Lung microvascular endothelial cell (primary cell): ENCODE results near the gene ZMYM3. TPM values are rescaled to one million over a fixed set of nuclear protein-coding genes. Genes with fewer than 3 reads are reported as not detected.
"Not testable (repeated sequence)": the region's sequence is repeated elsewhere in the genome, so short reads cannot be mapped to it uniquely, and the experiment has no call there.

Source experiments
- DNase-seq, 2 donors: peaks; one replicate each; pipeline versions ENCODE4 v3.0.0 to v3.0.0-alpha.2; 2010; ENCODE audit warnings: low read depth in 2 of 2
- total RNA-seq: library from RNA; depleted of rRNA; stranded (reverse); fragments of >200 nt; gene quantifications from 2 replicates; pipeline ENCODE4 v1.2.1, GENCODE V29; 2014

ZMYM3 gene
- total RNA-seq = 7.9 and 8.5 TPM in 2 replicates

DNA sequence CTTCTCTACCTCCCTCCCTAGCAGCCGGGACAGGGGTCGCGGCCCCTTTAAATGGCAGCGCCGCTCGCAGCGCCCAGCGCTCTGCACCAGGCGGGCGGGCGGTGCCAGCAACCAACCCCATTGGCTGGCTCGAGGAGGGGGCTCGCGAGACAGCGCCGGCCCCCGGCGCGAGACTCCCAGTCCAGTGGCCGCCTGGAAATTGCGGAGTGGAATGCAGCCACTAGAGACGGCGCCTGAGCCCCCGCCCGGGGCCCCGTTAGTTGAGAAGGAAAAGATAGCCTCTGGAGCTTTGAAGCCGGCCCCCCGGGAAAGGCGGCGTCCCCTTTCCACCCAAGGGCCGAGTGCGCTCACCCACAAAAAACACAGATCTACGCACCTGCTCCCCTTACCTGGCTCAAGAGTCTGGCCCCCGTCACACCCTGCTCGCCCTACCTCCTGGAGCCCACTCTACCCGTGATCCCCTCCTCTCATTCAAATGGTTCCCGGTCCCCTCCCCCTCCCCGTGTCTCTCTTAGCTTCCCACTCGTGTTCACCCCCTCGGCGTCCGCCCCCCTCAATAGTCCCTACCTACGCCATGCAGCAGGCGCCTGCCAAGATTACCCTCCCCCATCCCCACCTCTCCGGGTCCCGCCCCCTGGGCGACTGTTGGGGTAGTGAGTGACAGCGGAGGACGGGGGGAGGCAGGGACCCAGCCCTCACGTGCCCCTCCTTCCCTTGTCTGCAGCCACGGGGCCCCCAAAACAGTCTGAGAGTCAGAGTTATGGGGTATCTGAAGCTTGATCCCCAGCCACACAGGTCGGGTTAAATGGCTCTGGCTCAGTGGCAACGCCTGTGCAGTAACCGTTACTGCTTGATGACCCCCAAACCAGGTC is at the start of gene ZMYM3:
ZMYM3 (minus strand) TSS at position 49 of the 872 bp plus-strand sequence. CDS start 885 bp downstream, outside the sequence.
- DNase-seq = peak; percentile 87 to 89

DNA sequence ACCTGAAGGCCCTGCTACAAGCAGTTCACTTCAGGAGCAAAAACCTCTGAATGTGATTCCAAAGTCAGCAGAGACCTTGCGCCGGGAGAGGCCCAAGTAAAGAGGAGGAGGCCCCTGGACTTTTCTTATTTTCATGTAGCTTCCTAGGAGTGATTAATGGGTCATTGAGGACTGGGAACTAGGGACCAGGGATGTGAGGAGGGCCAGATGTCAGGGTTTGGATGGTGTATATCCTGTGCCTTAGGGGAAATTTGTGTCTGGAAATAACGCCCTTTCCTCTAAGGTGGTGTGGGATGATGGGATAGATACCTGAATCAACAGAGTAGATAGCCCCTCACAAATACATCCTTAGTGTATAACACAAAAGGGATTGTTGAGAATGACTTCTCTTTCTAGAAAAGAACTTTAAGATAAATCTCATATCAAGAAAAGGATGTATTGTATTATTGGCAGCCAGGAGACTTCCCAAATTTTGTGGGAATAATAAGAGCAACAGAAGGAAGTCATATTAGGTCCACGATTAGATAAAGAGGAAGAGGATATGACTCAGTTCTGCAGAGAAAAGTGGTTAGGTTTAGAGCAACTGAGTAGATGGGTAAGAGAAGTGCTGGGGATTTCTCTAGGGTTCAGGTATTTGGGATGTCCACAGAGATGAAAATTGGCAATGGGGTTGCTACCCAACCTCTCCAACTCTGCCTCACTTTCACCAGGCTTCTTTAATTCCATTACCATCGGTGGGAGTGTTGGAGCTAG is 48.7 kb upstream of the ZMYM3 start:
- DNase-seq = peak in 1 of 2 donors; percentile 51

DNA sequence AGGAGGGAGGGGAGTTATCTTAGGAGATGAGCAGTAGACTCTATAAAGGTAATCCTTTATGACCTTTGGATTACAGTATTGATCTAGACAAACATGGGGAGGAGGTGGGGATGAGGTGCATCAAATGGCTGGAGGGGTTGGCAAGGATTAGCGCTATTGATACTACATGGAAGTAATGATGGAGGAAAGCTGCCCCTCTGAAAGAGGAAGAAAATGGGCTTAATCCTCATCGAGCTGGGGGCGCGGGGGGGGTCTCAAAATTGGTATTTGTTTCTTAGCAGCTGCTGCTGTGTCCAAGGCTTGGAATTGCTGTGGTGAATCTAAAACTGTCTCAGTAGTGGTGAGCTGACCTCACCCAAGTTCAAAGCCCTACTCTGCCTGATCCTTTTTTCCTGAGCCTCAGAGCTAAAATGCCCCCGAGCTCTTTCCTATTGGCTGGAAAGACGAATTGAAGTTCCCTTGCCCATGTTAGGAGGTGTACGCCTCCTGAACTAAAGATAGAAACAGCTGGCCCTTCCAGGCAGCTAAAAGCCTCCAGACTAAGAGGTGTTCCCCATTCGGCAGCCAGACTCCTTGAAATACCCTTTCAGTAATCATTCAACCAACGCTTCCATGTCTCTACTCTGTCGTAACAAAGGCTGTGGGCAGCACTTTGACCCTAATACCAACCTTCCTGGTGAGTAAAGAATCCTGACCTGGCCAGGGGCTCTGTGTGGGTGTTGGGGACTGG is 47.4 kb upstream of the ZMYM3 start, which contains the start of gene ITGB1BP2:
ITGB1BP2 (plus strand) TSS at position 556 of the 730 bp plus-strand sequence; CDS start at position 613, 57 bp downstream.
- DNase-seq = no peak

DNA sequence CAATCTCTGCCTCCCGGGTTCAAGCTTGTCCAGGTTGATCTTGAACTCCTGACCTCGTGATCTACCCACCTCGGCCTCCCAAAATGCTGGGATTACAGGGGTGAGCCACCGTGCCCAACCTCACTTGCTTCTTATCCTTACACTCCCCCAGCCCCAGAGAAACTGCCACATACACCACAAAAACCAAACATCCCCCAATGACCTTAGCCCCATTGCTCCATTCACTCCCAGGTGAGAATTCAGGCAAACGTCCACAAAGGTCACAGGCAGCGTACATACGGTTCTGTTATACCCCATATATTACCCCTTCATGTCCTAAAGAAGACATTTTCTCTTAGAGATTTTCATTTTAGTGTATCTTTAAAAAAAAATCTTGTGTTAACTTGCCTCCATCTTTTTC is 46.6 kb upstream of the ZMYM3 start:
- DNase-seq = not testable (repeated sequence)

DNA sequence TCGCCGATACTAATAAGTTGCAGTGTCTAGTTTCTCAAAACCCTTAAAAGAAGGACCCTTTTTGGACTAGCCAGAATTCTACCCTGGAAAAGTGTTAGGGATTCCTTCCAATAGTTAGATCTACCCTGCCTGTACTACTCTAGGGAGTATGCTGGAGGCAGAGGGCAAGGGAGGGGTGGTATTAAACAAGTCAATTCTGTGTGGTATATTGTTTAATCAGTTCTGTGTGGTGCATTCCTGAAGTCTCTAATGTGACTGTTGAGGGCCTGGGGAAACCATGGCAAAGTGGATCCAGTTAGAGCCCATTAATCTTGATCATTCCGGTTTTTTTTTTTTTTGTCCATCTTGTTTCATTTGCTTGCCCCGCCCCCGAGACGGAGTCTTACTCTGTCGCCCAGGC is 46.1 kb upstream of the ZMYM3 start:
- DNase-seq = not testable (repeated sequence)

DNA sequence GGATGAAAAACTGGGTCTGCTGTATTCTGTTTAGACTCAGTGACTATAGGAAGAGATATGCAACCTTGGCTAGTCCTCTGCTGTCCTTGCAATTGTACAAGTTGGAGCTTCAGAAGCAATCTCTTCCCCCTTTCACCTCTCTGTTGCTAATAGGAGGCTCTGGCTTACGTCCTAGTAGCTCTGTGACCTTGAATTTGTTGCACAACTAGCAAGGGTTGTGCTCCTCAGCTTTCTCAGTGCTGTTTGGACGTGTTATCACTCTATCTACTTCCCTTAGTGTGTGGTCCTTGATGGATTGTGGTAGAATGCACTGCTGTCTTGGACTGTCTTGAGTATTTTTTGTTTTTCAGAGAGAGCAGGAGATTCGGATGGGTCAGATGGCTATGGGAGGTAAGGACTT is 44.2 kb upstream of the ZMYM3 start:
- DNase-seq = no peak

DNA sequence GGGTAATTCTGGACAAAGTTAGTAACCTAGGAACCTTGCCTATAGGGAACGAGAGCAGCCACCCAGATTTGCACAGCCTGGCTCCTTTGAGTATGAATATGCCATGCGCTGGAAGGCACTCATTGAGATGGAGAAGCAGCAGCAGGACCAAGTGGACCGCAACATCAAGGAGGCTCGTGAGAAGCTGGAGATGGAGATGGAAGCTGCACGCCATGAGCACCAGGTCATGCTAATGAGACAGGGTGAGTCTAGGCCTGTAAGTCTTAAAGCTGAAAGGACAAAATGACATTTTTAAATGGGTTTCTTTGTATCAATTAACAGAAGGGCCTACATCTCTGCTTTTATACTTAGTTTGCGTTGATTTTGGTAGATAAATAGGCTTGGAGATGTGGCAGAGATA is 42.9 kb upstream of the ZMYM3 start:
- DNase-seq = no peak

DNA sequence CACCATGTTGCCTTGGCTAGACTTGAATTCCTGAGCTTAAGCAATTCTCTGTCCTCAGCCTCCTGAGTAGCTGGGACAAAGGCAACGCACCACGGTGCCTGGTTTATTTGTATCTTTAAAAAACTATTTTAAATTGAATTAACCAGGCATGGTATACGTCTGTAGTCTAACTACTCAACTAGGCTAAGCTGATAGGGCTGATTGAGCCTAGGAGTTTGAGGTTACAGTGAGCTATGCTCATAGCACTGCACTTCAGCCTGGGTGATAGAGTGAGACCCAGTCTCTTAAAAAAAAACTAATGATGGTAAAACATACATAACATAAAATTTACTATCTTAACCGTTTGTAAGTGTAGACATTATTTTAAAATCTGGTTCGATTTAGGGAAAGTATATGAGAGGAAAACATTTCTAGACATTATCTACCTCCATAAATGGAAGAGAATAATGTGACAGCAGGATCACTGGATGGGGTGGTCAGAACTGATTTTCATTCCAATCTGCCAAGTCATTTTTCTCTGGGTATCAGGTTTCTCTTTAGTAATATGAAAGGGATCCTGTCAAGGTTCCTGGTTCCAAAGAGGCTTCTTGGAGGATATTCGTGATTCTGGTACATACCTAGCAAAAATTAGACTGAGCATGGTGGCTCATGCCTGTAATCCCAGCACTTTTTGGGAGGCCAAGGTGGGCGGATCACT is 38.9 kb upstream of the ZMYM3 start:
- no peak for DNase-seq

DNA sequence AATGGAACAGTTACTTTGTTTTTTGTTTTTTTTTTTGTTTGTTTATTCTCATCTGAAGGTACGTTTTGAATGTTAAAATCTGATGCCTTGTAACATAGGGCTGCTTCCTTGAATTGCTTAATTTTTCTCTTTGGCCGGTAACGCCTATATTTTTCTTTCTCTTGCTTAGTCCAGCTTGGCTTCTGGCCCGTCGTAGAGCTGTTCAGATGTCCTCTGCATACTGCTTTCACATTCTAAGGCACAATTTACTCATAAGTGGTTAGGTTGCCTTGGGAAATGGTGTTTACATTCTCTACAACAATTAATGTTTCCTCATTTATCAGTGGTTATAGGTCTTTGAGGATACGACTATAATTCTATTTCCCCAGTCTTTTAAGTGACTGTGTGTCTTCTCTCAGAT is 37.4 kb upstream of the ZMYM3 start:
- DNase-seq = no peak

DNA sequence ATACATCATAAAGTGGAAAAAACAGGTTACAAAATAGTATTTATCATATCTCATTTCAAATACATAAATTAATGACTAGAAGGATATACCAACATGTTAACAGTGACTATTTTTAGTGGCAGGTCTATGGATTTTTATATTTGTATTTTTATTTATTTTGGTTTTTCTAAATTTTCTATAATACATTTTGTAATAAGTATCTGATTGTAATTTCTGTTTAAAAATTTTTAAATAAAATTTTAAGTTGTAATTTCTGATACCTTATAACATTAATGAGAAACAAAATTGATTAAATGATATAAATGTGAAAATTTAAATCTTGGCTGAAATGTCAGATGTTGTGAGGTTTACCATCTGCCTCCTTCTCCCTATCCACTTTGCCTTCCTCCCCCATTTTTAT is 32.0 kb upstream of the ZMYM3 start:
- DNase-seq = no peak

DNA sequence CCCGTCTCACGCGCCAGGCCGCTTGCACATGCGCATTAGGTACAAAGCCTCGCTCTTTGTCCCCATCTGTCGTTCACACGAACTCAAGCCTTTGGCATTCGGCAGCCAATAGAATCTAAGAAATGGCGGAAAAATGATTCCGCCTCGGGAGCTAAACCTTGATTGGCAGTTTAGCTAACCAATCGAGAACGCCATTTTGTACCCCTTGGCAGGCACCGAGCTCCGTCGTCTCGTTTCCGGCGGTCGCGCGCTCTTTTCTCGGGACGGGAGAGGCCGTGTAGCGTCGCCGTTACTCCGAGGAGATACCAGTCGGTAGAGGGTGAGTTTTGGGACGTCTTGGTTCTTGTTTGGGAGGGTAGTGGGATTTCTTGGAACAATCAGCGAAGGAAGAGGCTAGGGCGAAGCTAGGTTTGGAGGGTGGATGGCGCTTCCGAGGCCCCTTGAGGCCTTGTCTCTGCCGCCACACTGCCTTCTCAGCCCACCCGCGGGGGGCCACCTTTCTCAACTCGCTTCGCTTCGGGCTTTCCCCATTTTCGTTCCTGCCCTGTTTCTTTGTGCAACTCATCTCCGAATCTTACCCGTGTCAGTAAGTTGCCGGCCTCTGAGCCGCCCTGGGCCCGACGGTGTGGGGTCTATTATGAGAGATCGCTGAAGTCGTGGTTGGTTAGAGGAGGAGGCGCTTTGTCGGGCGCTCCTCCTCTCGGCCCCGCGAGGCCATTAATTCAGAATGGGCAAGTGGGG is 29.6 kb upstream of the ZMYM3 start, which contains the start of gene NONO:
NONO (plus strand) TSS at position 233 of the 741 bp plus-strand sequence. CDS start 7,003 bp downstream, outside the sequence.
- DNase-seq = peak; percentile 98

DNA sequence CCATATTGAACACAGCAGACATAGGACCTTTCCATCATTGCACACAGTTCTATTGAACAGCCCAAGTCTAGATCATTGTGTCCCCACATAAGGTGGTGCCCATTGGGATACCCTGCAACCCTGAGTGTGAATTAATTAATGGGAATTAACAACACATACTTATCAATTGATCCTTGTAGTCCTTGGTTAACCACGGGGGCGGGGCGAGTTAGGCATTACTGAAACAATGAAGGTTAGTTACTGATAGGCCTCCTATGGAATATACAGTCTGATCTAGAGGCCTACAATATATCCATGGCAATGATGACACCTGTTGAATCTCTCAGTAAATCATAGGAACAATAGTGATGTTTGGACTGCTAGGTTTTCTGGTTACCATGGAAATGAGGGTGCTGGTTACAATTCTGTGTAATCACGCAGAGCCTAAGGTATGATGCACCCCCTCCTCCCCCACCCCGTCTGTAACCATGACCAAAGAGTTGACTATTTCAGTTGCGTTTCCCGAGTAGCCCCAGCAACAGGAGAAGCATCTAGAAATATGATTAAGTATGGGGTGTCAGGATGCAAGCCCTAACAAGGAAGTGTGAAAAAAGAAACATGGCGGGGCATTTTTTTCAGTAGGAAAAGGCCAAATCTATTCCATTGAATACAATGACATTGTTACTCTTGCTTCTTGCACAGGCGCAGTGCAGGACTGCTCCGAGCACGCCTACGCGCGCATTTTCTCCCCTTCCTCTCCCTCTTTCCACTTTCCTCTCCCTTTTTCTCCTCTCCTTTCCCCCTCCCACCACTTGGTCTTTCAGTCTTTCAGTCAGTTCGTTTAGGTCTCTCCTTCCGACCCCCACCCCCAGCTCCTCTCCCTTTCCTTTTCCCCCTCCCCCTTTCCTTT is 28.8 kb upstream of the ZMYM3 start:
- DNase-seq = peak; percentile 52 to 56

DNA sequence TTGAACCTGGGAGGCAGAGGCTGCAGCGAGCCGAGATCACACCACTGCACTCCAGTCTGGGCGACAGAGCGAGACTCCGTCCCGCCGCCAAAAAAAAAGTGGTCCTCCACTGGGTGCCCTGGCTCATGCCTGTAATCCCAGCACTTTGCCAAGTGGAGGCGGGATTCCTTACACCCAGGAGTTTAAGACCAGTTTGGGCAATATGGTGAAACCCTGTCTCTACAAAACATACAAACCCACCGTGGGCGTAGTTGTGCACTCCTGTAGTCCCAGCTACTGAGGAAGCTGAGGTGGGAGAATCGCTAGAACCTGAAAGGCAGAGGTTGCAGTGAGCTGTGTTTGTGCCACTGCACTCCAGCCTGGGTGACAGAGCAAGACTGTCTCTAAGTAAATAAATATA is 27.4 kb upstream of the ZMYM3 start:
- DNase-seq = not testable (repeated sequence)

DNA sequence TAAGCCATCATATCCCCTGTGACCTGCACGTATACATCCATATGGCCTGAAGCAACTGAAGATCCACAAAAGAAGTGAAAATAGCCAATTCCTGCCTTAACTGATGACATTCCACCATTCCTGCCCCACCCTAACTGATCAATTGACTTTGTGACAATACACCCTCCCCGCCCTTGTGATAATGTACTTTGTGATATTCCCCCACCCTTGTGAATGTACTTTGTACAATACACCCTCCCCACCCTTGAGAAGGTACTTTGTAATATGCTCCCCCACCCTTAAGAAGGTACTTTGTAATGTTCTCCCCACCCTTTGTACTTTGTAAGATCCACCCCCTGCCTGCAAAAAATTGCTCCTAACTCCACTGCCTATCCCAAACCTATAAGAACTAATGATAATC is 18.4 kb upstream of the ZMYM3 start:
- DNase-seq = not testable (repeated sequence)

DNA sequence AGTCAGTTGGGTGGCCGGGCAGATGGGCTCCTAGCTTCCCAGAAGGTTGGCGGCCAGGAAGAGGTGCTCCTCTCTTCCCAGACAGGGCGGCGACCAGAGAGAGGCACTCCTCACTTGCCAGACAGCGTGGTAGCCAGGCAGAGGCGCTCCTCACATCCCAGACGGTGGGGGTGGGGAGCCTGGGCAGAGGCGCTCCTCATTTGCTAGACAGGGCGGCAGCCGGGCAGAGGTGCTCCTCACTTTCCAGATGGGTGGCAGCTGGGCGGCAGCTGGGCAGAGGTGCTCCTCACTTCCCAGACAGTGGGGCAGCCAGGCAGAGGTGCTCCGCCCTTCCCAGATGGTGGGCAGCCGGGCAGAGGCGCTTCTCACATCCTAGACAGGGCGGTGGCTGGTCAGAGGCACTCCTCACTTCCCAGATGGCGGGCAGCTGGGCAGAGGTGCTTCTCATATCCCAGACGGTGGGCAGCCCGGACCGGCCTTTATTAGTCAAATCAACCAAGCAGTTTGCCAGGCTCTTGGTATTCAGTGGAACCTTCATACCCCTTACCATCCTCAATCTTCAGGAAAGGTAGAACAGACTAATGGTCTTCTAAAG is 16.0 kb upstream of the ZMYM3 start:
- DNase-seq = no peak

DNA sequence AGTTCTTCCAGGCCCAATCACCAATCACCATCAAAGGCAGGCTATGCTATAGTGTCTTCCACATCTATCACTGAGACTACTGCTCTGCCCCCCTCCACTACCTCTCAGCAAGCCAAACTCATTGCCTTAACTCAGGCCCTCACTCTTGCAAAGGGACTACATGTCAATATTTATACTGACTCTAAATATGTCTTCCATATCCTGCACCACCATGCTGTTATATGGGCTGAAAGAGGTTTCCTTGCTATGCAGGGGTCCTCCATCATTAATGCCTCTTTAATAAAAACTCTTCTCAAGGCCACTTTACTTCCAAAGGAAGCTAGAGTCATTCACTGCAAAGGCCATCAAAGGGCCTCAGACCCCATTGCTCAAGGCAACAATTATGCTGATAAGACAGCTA is 14.7 kb upstream of the ZMYM3 start:
- not testable (repeated sequence) for DNase-seq

DNA sequence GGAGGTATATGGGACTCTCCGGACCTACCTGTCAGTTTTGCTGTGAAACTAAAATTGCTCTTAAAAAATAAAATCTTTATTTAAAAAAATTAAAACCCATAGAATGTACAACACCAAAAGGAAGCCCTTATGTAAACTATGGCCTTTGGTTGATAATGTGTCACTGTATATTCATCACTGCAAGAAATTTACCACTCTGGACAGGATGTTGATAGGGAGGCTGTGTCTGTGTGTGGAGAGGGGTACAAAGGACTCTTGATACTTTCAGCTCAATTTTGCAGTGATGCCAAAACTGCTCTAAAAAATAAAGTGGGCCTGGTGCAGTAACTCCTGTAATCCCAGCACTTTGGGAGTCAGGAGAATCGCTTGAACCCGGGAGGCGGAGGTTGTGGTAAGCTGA is 2.9 kb upstream of the ZMYM3 start:
- DNase-seq = no peak

DNA sequence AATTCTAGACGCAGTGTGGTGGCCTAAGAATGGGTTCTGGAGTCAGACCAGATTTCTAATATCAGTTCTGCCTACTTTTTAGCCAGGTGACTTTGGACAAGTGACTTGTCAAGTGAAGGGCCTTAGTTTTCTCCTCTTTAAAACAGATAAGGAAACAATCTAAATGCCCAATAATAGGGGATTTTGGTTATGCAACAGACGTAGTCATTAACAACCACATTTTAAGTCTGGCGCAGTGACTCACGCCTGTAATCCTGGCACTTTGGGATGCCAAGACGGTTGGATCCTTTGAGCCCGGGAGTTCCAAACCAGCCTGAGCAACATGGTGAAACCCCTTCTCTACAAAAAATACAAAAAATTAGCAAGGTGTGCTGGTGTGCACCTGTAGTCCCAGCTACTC is 2.1 kb upstream of the ZMYM3 start:
- no peak for DNase-seq
